ENCODE measurements around the gene KCNJ9. TPM values are rescaled to one million over a fixed set of nuclear protein-coding genes. Genes with fewer than 3 reads are reported as not detected.
"Not testable (repeated sequence)": the region's sequence is repeated elsewhere in the genome, so short reads cannot be mapped to it uniquely, and the experiment has no call there.

Gene KCNJ9
- total RNA-seq, 1 donor from 2014 or later = not detected

- no peak for DNase-seq (ENCODE audit: low spot score)
These were observed 44.4 kb downstream of the KCNJ9 start for GRCh38 chr1:160125746-160126145.

DNA sequence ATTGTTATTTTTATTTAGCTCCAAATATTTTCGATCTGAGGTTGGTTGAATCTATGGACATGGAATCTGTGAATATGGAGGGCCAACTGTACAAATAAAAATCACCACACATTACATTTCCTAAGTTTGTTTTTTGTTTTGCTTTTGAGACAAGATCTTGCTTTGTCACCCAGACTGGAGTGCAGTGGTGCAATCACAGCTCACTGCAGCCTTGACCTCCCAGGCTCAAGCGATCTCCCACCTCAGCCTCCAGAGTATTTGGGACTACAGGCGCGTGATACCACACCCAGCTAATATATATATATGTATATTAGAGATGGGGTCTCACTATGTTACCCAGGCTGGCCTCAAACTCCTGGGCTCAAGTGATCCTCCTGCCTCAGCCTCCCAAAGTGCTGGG lies 45.0 kb downstream of the KCNJ9 start:
- DNase-seq (ENCODE audit: low spot score) = not testable (repeated sequence)

DNA sequence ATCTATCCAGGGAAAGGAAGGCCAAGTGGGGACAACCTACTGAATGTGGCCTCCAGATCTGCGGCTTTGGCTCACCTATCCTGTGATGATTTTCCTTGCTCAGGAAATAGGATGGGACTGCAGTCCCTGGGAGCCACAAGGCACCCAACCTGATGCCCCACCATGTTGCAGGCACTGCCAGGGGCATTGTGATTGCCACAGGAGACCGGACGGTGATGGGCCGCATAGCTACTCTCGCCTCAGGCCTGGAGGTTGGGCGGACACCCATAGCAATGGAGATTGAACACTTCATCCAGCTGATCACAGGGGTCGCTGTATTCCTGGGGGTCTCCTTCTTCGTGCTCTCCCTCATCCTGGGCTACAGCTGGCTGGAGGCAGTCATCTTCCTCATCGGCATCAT lies 46.0 kb downstream of the KCNJ9 start:
- no peak for DNase-seq (ENCODE audit: low spot score)

- peak; percentile 49 for DNase-seq (ENCODE audit: low spot score)
These were observed 46.7 kb downstream of the KCNJ9 start for GRCh38 chr1:160127865-160128523.

- DNase-seq (ENCODE audit: low spot score) = no peak
These were observed 47.3 kb downstream of the KCNJ9 start for GRCh38 chr1:160128636-160129035.

GRCh38 chr1:160129046-160129445 lies 47.7 kb downstream of the KCNJ9 start:
- DNase-seq (ENCODE audit: low spot score) = no peak

DNA sequence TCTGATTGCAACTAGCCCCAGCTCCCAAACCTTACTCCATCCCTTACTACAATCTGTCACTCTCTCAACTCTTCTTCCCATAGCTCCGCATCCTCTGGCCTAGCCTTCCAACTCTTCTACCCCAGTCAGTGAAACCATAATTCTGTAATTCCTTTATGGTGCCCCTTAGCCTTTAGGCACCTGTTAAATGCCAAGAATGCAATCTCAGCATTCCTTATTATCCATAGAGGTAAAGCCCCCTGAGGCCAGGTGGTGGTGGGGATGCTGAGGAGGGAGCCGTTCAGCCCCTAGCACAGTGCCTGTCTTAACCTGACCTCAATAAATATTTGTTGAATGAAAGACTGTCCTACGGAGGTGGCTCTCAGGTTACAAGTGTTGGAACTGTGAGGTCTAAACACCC lies 48.2 kb downstream of the KCNJ9 start:
- no peak for DNase-seq (ENCODE audit: low spot score)

- no peak for DNase-seq (ENCODE audit: low spot score)
These were observed 48.6 kb downstream of the KCNJ9 start for GRCh38 chr1:160129966-160130365.

DNA sequence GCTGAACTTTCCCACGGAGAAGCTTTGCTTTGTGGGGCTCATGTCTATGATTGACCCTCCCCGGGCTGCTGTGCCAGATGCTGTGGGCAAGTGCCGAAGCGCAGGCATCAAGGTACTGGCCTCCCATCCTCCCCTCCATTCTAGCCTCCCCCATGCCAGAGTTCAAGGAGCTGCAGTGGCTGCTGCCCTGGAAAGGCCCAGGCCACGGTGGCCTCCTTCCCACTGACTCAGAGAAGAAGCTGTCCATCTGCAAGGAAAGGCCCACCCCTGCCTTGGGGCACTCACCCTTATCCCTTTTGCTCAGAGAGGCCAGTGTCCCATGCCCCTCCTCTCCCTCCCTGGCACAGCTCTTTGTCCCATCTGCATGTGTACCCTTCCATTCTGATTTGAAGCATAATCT lies 49.1 kb downstream of the KCNJ9 start:
- no peak for DNase-seq (ENCODE audit: low spot score)

- DNase-seq (ENCODE audit: low spot score) = no peak
These were observed 49.6 kb downstream of the KCNJ9 start for GRCh38 chr1:160130939-160131338.

DNA sequence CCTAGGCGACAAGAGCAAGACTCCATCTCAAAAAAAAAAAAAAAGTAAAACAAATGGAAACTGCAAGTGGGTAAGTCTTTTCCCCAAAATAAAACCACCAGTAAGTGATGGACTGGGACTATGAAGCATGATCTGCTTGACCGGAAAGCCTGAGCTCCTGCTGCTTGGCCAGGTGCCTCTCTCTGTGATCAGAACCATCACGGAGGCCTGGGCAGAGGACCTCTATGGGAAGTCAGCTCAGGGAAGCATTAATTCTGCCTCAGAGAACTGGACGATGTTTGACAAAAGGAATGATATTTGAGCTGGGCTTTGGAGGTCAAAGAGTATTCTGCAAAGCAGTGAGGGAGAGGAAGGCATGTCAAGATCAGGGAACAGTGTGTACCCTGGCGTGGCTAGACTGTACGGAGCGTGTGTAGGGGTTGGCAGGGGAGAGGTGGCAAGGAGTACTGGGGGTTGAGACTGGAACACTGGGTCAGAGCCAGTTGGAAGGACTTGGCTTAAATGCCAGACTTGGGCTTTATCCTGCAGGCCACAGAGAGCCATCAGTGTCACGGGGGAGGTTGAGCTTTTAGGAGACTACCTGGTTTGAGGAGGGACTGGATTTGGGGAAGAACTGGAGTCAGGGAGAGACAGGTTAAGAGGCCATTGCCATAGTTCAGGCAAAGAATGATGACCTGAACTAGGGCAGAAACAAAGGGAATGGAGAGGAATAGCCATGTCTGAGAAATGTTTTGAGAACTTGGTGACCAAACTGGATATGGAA lies 50.6 kb downstream of the KCNJ9 start:
- no peak for DNase-seq (ENCODE audit: low spot score)

- no peak for DNase-seq (ENCODE audit: low spot score)
These were observed 52.8 kb downstream of the KCNJ9 start for GRCh38 chr1:160133990-160134770.

DNA sequence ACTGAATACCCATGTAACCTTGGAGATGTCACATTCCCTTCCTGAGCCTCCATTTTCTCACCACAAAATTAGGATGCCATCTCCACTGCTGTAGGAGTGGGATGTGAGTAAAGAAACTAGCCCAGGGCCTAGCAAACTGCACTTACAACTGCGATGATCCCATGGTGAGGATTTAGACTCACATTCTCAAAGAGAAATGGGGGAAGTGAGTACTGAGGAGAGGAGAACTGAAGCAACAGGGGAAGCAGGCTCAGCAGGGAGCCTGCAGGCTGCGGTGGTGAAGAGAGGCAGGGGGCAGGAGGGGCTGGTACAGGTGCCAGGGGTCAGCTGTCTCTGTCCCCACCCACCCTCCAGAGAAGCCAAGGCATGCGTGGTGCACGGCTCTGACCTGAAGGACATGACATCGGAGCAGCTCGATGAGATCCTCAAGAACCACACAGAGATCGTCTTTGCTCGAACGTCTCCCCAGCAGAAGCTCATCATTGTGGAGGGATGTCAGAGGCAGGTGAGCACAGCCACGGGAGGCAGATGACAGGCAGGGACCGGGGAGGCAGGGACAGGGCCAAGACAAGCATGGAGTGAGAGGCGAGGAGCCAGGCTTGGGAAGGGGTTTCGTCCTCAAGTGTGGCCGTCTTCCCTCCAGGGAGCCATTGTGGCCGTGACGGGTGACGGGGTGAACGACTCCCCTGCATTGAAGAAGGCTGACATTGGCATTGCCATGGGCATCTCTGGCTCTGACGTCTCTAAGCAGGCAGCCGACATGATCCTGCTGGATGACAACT lies 53.6 kb downstream of the KCNJ9 start:
- DNase-seq (ENCODE audit: low spot score) = no peak

DNA sequence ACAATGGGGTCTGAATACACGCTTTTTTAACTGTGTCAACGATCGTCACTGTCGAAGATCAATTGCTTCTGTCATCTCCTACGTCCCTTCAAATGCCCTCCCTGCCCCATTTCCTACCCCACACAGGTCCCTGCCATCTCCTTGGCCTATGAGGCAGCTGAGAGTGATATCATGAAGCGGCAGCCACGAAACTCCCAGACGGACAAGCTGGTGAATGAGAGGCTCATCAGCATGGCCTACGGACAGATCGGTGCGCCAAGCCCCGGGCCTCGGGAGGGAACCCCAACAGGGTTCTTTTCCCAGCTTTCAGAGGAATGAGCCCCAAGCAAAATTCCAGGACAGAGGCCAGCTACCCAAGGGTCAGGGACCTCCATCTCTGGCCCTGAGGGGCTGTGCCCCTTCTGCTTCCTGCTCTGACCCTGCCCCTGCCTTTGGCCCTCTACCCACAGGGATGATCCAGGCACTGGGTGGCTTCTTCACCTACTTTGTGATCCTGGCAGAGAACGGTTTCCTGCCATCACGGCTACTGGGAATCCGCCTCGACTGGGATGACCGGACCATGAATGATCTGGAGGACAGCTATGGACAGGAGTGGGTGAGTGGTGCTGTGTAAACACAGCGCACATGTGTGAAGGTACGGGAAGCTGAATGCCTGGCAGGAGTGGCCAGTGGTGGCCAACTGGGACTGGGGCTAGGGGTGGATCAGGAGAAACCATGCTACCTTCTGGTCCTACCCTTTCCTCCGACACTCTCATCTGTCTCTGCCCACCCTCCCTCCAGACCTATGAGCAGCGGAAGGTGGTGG lies 55.0 kb downstream of the KCNJ9 start:
- no peak for DNase-seq (ENCODE audit: low spot score)

DNA sequence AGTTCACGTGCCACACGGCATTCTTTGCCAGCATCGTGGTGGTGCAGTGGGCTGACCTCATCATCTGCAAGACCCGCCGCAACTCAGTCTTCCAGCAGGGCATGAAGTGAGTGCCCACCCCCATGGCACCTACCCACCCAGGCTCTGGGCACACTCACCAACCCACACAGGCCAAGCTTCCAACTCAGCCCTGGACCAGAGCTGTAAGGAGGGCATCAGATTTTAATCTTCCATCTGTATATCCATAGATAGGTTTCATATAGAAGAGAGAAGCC lies 55.5 kb downstream of the KCNJ9 start:
- no peak for DNase-seq (ENCODE audit: low spot score)

DNA sequence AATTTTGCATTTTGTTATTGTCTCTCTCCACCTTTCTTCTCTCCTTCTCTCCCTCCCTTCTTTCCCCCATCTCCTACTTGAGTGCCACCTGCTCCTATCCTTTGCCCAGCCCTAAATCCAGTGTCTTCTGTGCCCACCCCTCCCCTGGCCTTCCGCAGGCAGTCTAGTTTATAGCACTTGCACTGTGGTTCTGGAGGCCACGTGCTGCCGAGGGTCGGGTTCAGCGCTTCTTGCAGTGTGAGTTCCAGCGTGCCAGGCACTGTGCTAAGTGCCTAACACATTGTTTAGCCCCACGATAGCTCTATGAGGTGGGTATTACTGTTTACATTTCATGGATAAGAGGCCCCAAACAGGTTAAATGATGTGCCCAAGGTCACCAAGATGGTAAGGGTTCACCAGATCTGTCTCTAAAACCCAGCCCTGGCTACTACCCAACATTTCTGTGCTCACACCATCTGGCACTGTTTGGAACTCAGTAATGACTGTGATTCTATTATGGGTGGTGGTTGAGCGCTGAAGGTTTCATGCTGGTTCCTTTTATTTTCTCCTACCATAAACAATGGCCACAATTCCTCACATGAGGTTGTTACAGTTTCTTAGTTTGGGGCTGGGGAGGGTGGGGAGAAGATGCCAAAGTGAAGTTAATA lies 56.0 kb downstream of the KCNJ9 start:
- DNase-seq (ENCODE audit: low spot score) = no peak

DNA sequence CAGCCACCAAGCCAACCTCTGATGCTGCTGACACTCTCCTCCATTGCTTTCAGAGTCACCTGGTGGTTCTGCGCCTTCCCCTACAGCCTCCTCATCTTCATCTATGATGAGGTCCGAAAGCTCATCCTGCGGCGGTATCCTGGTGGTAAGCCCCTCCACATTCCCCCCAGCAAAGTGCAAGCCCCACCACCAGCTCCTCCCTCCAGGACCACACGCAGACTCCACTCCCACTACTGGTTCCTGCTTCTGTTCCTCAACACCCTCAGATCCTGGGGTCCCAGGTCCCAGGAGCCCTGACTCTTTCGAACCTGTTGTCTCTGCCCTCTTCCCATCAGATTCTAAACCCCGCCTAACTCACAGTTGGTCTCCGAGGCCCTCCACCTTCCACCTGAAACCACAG lies 58.5 kb downstream of the KCNJ9 start:
- DNase-seq (ENCODE audit: low spot score) = no peak
